Limb (tissue), 2 donors: Measurements from ENCODE around the gene PABPC1L2B.
"Not testable (repeated sequence)": the region's sequence is repeated elsewhere in the genome, so short reads cannot be mapped to it uniquely, and the experiment has no call there.

Source experiments
- DNase-seq, 2 donors: peaks; one replicate each; pipeline ENCODE4 v3.0.0-alpha.2; 2016; ENCODE audit errors: extremely low spot score in 2 of 2

Gene PABPC1L2B

GRCh38 chrX:73002733-73003132 is at the start of gene PABPC1L2B:
Gene PABPC1L2B, plus strand, starts transcription at chrX:73002939. Its CDS starts 704 bp downstream, at chrX:73003643.
- DNase-seq = not testable (repeated sequence)

DNA sequence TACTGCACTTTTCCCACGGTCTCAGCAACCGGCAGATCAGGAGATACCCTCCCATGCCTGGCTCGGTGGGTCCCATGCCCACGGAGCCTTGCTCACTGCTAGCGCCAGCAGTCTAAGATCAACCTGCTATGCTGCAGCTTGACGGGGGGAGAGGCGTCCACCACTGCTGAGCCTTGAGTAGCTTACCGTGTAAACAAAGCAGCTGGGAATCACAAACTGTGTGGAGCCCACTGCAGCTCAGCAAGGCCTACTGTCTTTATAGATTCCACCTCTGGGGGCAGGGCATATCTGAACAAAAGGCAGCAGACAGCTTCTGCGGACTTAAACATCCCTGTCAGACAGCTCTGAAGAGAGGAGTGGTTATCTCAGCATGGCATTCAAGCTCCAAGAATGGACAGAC is 42.8 kb upstream of the PABPC1L2B start:
- DNase-seq = not testable (repeated sequence)

DNA sequence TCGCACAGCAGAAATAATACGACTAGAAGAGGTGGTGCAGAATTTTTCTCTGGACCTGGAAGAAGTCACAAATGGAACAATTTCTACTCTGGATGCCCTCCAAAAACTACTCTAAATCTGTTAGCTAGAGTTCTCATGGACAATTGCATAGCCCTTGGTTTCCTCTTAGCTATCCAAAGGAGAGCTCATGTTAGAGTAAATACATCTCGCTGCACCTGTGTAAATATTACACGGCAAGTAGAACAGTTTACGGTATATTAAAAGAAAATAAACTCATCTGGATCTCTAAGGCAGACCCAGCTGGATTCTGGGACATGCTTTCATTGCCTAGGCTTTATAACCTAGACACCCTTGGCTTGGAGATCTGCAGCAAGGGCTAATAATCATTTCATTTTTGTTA is 30.9 kb upstream of the PABPC1L2B start:
- not testable (repeated sequence) for DNase-seq

DNA sequence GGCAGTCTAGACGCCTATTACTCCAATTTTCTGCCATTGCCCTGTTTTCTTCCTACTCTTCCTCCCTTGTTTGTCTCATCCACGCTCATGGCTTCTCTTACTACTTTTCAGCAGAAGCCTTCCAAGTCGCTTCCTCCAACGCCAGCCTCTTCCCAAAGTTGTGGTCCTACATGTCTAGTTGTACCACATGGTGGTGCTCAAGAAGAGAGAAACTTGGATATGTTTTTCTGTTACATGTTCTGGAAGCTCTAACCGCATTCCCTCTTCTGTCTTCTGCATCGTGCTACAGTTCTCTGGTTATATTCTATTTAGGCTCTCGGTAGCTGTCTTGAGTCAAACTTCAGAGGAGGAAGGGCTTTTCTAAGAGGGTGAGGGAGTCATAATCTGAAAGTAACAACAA is 27.9 kb upstream of the PABPC1L2B start:
- not testable (repeated sequence) for DNase-seq

- DNase-seq = not testable (repeated sequence)
Measured at GRCh38 chrX:72980894-72981469, 21.8 kb upstream of the PABPC1L2B start.

GRCh38 chrX:73004032-73004431 is 1.3 kb downstream of the PABPC1L2B start:
- DNase-seq = not testable (repeated sequence)

GRCh38 chrX:73021361-73022092 is 18.8 kb downstream of the PABPC1L2B start:
- DNase-seq = no peak

- not testable (repeated sequence) for DNase-seq
Measured at GRCh38 chrX:73022093-73022445, 19.3 kb downstream of the PABPC1L2B start.

DNA sequence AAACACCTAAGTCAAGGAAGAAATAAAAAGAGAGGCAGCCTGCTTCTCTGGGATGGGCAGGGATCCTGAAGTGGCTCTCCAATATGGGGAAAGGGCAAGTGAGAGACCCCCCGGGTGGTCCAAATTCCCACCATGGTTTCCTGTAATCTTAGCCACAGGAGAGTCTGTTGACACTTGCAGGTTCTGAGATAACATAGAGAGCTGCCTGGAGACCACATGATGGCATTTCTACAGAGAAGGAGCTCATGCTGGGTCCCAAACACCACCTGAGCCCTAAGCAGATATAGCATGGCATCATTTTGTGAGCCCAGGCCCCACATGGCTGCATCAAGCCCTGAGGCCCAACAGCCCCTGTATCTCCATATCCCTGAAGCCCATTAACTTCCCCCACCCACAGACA is 26.1 kb downstream of the PABPC1L2B start:
- no peak for DNase-seq
